WTC11 (cell line): ENCODE results near the gene CCDC12. TPM values are rescaled to one million over a fixed set of nuclear protein-coding genes. Genes with fewer than 3 reads are reported as not detected.

Experiments
- ATAC-seq: fragments of 200-7000 bp; cut with Tn5 transposase; 2 replicates; pipeline ENCODE4 v1.10.0; 2021; ENCODE audit warnings: mild to moderate bottlenecking, moderate library complexity
- CTCF ChIA-PET: fragments of 300-600 bp; sonication (Branson Sonifier 250); formaldehyde crosslinking; loops from one replicate; lab custom pipeline; 2021; ENCODE audit warnings: antibody characterized with exemption; lab: Charles Lee
- POLR2A ChIA-PET: fragments of 350-600 bp; sonication (Branson Sonifier 250); formaldehyde crosslinking; loops from one replicate; lab custom pipeline; 2021; ENCODE audit warnings: antibody characterized with exemption; lab: Charles Lee
- DNase-seq: peaks from one replicate; pipeline ENCODE4 v3.0.0; 2021; ENCODE audit warnings: low spot score
- H3K27ac Mint-ChIP-seq: 2 replicates; pipeline ENCODE4 v1.8.0; 2021; ENCODE audit warnings: mixed read lengths
- H3K27me3 Mint-ChIP-seq: 2 replicates; pipeline ENCODE4 v1.8.0; 2021; ENCODE audit warnings: low read depth, mild to moderate bottlenecking, moderate library complexity, mixed read lengths
- H3K36me3 Mint-ChIP-seq: 2 replicates; pipeline ENCODE4 v1.8.0; 2021; ENCODE audit warnings: mixed read lengths
- H3K4me1 Mint-ChIP-seq: 2 replicates; pipeline ENCODE4 v1.8.0; 2022; ENCODE audit warnings: mixed read lengths
- H3K4me3 Mint-ChIP-seq: 2 replicates; pipeline ENCODE4 v1.8.0; 2021; ENCODE audit warnings: mild to moderate bottlenecking, moderate library complexity, mixed read lengths
- H3K9me3 Mint-ChIP-seq: 2 replicates; pipeline ENCODE4 v1.8.0; 2021; ENCODE audit warnings: mixed read lengths
- CREB1 ChIP-seq: sonication (generic); formaldehyde crosslinking; IDR thresholded peaks from 2 replicates; pipeline ENCODE4 v1.8.0; 2023; ENCODE audit warnings: mild to moderate bottlenecking, missing genetic modification reagents
- ETV6 ChIP-seq: sonication (generic); formaldehyde crosslinking; IDR thresholded peaks from 2 replicates; pipeline ENCODE4 v1.8.1; 2022; ENCODE audit warnings: mild to moderate bottlenecking, missing genetic modification reagents
- GABPB1 ChIP-seq: sonication (generic); formaldehyde crosslinking; IDR thresholded peaks from 2 replicates; pipeline ENCODE4 v1.8.1; 2023; ENCODE audit warnings: mild to moderate bottlenecking, missing genetic modification reagents
- GRHL2 ChIP-seq: fragments of 250-450 bp; sonication (Bioruptor Pico); IDR thresholded peaks from 2 replicates; pipeline ENCODE4 v1.8.0; 2022; ENCODE audit warnings: mild to moderate bottlenecking, moderate library complexity; ENCODE audit not compliant: insufficient replicate concordance, severe bottlenecking
- JUN ChIP-seq: sonication (generic); formaldehyde crosslinking; IDR thresholded peaks from 2 replicates; pipeline ENCODE4 v1.8.0; 2023; ENCODE audit warnings: mild to moderate bottlenecking, missing genetic modification reagents
- MYBL2 ChIP-seq: sonication (generic); formaldehyde crosslinking; IDR thresholded peaks from 2 replicates; pipeline ENCODE4 v1.8.1; 2023; ENCODE audit warnings: mild to moderate bottlenecking, moderate library complexity, missing genetic modification reagents
- NFE2L1 ChIP-seq: sonication (generic); formaldehyde crosslinking; IDR thresholded peaks from 2 replicates; pipeline ENCODE4 v1.8.1; 2023; ENCODE audit warnings: missing genetic modification reagents
- NR2C2 ChIP-seq: sonication (generic); formaldehyde crosslinking; IDR thresholded peaks from 2 replicates; pipeline ENCODE4 v1.8.0; 2022; ENCODE audit warnings: mild to moderate bottlenecking, missing genetic modification reagents
- SP1 ChIP-seq: sonication (generic); formaldehyde crosslinking; conservative IDR thresholded peaks from 2 replicates; pipeline ENCODE4 v1.8.1; 2022; ENCODE audit warnings: missing genetic modification reagents
- TCF7 ChIP-seq: sonication (generic); formaldehyde crosslinking; IDR thresholded peaks from 2 replicates; pipeline ENCODE4 v1.8.0; 2022; ENCODE audit warnings: mild to moderate bottlenecking, low read depth, missing genetic modification reagents, moderate library complexity
- TP53 ChIP-seq: sonication (generic); formaldehyde crosslinking; IDR thresholded peaks from 2 replicates; pipeline ENCODE4 v1.8.1; 2023; ENCODE audit warnings: mild to moderate bottlenecking, missing genetic modification reagents
- ZNF121 ChIP-seq: sonication (generic); formaldehyde crosslinking; IDR thresholded peaks from 2 replicates; pipeline ENCODE4 v1.8.0; 2023; ENCODE audit warnings: missing genetic modification reagents
- ZNF138 ChIP-seq: sonication (generic); formaldehyde crosslinking; conservative IDR thresholded peaks from 2 replicates; pipeline ENCODE4 v1.8.1; 2022; ENCODE audit warnings: mild to moderate bottlenecking, moderate library complexity, missing genetic modification reagents
- ZNF232 ChIP-seq: sonication (generic); formaldehyde crosslinking; IDR thresholded peaks from 2 replicates; pipeline ENCODE4 v1.8.0; 2022; ENCODE audit warnings: mild to moderate bottlenecking, missing genetic modification reagents
- ZNF263 ChIP-seq: sonication (generic); formaldehyde crosslinking; IDR thresholded peaks from 2 replicates; pipeline ENCODE4 v1.8.1; 2022; ENCODE audit warnings: low read depth, mild to moderate bottlenecking, moderate library complexity, missing genetic modification reagents
- ZNF317 ChIP-seq: sonication (generic); formaldehyde crosslinking; IDR thresholded peaks from 2 replicates; pipeline ENCODE4 v1.8.1; 2023; ENCODE audit warnings: low read depth, mild to moderate bottlenecking, moderate library complexity, missing genetic modification reagents, borderline replicate concordance
- ZNF396 ChIP-seq: fragments of 250-450 bp; sonication (Bioruptor Pico); IDR thresholded peaks from 2 replicates; pipeline ENCODE4 v1.8.0; 2021; ENCODE audit warnings: mild to moderate bottlenecking, moderate library complexity, borderline replicate concordance
- ZNF671 ChIP-seq: fragments of 250-450 bp; sonication (Bioruptor Pico); IDR thresholded peaks from 2 replicates; pipeline ENCODE4 v1.8.0; 2021; ENCODE audit warnings: mild to moderate bottlenecking
- total RNA-seq: library from RNA; stranded (reverse); gene quantifications from 3 replicates; pipeline ENCODE4 v1.2.3, GENCODE V29; 2021
- TF ChIP-seq, protein P1 (sequence below): sonication (generic); formaldehyde crosslinking; IDR thresholded peaks from 2 replicates; pipeline ENCODE4 v1.8.1; 2022; ENCODE audit warnings: mild to moderate bottlenecking, moderate library complexity, missing genetic modification reagents
- TF ChIP-seq, protein P2 (sequence below): fragments of 200-600 bp; IDR thresholded peaks from 2 replicates; pipeline ENCODE4 v1.8.0; 2022; ENCODE audit warnings: antibody characterized with exemption
- TF ChIP-seq, protein P3 (sequence below): sonication (generic); formaldehyde crosslinking; IDR thresholded peaks from 2 replicates; pipeline ENCODE4 v1.8.1; 2022; ENCODE audit warnings: low read depth, mild to moderate bottlenecking, moderate library complexity, missing genetic modification reagents, borderline replicate concordance
- TF ChIP-seq, protein P4 (sequence below): fragments of 250-450 bp; sonication (Bioruptor Pico); IDR thresholded peaks from 2 replicates; pipeline ENCODE4 v1.9.0; 2021; ENCODE audit warnings: moderate library complexity, mild to moderate bottlenecking, inconsistent platforms, borderline replicate concordance

The CCDC12 gene
- total RNA-seq, 1 experiment from 2014 or later = 59.1 TPM

DNA sequence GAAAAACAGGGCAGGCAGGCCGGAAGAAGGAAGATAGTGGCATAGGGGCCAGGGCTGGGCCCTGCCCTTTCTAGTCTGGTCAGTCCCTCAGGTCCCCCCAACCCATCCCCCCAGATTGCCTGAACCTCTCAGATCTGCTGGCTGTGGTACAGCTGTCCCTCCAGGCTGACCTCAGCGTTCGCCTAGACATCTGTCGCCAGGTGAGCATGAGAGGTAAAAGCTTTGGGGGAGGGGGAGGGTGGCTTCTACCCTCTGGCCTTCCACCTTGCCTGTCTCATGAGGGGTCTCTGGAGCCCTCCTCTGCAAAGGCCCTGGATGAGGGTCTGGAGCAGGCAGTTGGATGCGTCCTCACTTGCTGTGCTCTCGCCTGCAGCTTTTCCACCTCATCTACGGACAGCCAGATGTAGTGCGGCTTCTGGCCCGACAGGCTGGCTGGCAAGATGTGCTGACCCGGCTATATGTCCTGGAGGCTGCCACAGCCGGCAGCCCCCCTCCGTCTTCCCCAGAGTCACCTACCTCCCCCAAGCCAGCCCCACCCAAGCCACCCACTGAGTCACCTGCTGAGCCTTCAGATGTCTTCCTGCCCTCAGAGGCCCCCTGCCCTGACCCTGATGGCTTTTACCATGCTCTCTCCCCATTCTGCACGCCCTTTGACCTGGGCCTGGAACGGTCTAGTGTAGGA is 23.1 kb upstream of the CCDC12 start (continued):
- TF ChIP-seq ETV6 (CRISPR knock-in tag) (no peak), ZNF263 (CRISPR knock-in tag) (no peak), GABPB1 (CRISPR knock-in tag) (no peak), ZNF232 (CRISPR knock-in tag) (no peak), ZNF121 (CRISPR knock-in tag) (no peak), ZNF396 (no peak), ZNF317 (CRISPR knock-in tag) (no peak), MYBL2 (CRISPR knock-in tag) (no peak)
- TF ChIP-seq, protein P1, sequence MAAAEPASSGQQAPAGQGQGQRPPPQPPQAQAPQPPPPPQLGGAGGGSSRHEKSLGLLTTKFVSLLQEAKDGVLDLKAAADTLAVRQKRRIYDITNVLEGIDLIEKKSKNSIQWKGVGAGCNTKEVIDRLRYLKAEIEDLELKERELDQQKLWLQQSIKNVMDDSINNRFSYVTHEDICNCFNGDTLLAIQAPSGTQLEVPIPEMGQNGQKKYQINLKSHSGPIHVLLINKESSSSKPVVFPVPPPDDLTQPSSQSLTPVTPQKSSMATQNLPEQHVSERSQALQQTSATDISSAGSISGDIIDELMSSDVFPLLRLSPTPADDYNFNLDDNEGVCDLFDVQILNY = no peak

DNA sequence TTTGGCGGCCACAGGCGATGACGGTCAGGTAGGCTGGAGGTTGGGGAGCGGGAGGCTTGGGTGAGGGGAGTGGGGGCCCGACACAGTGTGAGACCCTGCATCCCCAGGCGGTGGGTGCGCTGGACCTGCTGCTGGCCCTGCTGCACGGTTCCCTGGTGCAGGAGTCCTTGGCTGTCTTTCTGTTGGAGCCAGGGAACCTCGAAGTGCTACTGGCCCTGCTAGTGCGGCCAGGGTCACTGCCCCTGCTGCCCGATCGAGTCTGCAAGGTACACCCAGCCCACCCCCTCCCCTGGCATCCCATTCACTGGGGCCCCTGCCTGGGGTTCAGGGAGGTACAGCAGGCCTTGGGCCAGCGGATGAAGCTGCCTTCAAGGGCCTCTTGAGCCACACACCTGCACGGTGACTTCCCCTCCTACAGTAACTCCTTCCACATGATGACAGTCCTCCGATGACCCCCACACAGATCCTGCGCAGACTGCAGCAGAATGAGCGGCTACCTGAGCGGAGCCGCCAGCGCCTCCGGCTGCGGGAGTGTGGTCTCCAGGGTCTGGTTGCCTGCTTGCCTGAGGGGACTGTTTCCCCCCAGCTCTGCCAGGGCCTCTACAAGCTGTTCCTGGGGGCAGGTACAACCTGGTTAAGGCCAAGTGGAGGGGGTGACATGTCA is 22.4 kb upstream of the CCDC12 start:
- TF ChIP-seq ZNF138 (no peak), GRHL2 (CRISPR knock-in tag) (no peak), ZNF671 (CRISPR knock-in tag) (no peak), JUN (CRISPR knock-in tag) (no peak), ETV6 (CRISPR knock-in tag) (no peak), ZNF396 (no peak)
- TF ChIP-seq, protein P2, sequence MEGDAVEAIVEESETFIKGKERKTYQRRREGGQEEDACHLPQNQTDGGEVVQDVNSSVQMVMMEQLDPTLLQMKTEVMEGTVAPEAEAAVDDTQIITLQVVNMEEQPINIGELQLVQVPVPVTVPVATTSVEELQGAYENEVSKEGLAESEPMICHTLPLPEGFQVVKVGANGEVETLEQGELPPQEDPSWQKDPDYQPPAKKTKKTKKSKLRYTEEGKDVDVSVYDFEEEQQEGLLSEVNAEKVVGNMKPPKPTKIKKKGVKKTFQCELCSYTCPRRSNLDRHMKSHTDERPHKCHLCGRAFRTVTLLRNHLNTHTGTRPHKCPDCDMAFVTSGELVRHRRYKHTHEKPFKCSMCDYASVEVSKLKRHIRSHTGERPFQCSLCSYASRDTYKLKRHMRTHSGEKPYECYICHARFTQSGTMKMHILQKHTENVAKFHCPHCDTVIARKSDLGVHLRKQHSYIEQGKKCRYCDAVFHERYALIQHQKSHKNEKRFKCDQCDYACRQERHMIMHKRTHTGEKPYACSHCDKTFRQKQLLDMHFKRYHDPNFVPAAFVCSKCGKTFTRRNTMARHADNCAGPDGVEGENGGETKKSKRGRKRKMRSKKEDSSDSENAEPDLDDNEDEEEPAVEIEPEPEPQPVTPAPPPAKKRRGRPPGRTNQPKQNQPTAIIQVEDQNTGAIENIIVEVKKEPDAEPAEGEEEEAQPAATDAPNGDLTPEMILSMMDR = peak; percentile 16; the same call in 1 of the 2 replicates
- TF ChIP-seq, all 79 proteins: peak for 1
- Mint-ChIP-seq H3K4me1 (peaks cover 3% of the 10 kb centered on the region), H3K27ac (no peak overlapping the region), H3K27me3 (no peaks in the 10 kb centered on the region), H3K9me3 (no peaks in the 10 kb centered on the region), H3K4me3 (no peak overlapping the region), H3K36me3 (peaks cover 11% of the 10 kb centered on the region; the same call in 1 of the 2 replicates)
- ATAC-seq (no peak), DNase-seq (no peak)
- CTCF ChIA-PET = interaction anchor here (0.6 to 4.0 kb wide), 19 partner anchors 9 to 382 kb away, joined by 3 to 59 read pairs (median 6); partner anchors contain the start of genes CCDC12, NBEAL2 and PTPN23
- POLR2A ChIA-PET = interaction anchor here (0.9 to 1.1 kb wide), 2 partner anchors 10 to 364 kb away, joined by 3 read pairs; no protein-coding TSS in a partner anchor

DNA sequence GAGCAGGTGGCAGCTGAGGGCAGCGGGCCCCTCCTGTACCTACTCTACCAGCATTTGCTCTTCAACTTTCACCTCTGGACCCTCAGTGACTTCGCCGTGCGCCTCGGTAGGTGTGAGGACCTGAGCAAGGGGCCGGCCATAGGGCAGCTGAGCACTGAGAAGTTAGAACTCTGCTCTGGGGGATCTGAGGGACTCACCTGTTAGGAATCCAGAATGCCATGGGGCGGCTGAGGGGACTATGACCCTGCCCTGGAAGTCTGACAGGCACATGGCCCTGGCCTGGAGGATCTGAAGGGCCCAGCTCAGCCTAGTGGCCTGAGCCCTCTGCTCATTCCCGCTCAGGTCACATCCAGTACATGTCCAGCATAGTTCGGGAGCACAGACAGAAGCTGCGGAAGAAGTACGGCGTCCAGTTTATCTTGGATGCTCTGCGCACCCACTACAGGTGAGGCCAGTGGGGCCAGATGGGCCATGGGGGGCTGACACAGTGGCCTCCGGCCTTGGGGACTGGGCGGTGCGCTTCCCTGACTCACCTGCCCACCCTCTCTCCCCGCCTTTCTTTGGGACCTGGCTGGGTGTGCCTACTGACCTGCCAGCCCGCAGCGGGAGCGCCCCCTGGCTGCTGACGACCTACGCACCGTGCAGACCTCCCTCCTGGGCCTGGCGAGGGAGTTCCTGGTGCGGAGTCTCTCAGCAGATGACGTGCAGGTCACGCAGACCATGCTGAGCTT is 21.7 kb upstream of the CCDC12 start:
- peak overlapping the region; percentile 94 for H3K27ac Mint-ChIP-seq
- H3K27me3 Mint-ChIP-seq = no peaks in the 10 kb centered on the region
- H3K36me3 Mint-ChIP-seq = peaks cover 6% of the 10 kb centered on the region; the same call in 1 of the 2 replicates
- no peaks in the 10 kb centered on the region for H3K9me3 Mint-ChIP-seq
- ChIA-PET POLR2A (interaction anchor here (0.6 to 1.2 kb wide), 5 partner anchors 11 to 365 kb away, joined by 3 read pairs; no protein-coding TSS in a partner anchor), CTCF (interaction anchor here (0.6 to 4.0 kb wide), 24 partner anchors 10 to 382 kb away, joined by 3 to 59 read pairs (median 5); partner anchors contain the start of genes CCDC12, NBEAL2 and PTPN23)
- H3K4me3 Mint-ChIP-seq = no peak overlapping the region
- DNase-seq (peak; percentile 93), ATAC-seq (peak; percentile 86)
- H3K4me1 Mint-ChIP-seq = peaks cover 3% of the 10 kb centered on the region
- TF ChIP-seq, protein P2 = peak; percentile 87
- no peak for TF ChIP-seq NR2C2 (CRISPR knock-in tag)
- TF ChIP-seq, protein P3, sequence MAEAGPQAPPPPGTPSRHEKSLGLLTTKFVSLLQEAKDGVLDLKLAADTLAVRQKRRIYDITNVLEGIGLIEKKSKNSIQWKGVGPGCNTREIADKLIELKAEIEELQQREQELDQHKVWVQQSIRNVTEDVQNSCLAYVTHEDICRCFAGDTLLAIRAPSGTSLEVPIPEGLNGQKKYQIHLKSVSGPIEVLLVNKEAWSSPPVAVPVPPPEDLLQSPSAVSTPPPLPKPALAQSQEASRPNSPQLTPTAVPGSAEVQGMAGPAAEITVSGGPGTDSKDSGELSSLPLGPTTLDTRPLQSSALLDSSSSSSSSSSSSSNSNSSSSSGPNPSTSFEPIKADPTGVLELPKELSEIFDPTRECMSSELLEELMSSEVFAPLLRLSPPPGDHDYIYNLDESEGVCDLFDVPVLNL (CRISPR knock-in tag) = no peak
- TF ChIP-seq, protein P4, sequence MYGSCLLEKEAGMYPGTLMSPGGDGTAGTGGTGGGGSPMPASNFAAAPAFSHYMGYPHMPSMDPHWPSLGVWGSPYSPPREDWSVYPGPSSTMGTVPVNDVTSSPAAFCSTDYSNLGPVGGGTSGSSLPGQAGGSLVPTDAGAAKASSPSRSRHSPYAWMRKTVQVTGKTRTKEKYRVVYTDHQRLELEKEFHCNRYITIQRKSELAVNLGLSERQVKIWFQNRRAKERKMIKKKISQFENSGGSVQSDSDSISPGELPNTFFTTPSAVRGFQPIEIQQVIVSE (CRISPR knock-in tag) = no peak
- no peak for TF ChIP-seq CREB1 (CRISPR knock-in tag)
- TF ChIP-seq TCF7 (CRISPR knock-in tag) = no peak
- no peak for TF ChIP-seq GRHL2 (CRISPR knock-in tag)
- TF ChIP-seq SP1 (CRISPR knock-in tag) = peak; percentile 49; the same call in 1 of the 2 replicates
- TF ChIP-seq TP53 = no peak
- no peak for TF ChIP-seq ZNF396
- no peak for TF ChIP-seq ZNF263 (CRISPR knock-in tag)
- no peak for TF ChIP-seq ZNF232 (CRISPR knock-in tag)
- TF ChIP-seq NFE2L1 (CRISPR knock-in tag) = no peak
